ENCODE results near the gene TMC4. TPM values are rescaled to one million over a fixed set of nuclear protein-coding genes. Genes with fewer than 3 reads are reported as not detected.
A peak's percentile ranks its signal among the peaks of the same experiment; 100 is the strongest.

Gene TMC4
- polyA plus RNA-seq, 1 of the 3 experiments (the other 2 are of a cell fraction), result 2.8 TPM

DNA sequence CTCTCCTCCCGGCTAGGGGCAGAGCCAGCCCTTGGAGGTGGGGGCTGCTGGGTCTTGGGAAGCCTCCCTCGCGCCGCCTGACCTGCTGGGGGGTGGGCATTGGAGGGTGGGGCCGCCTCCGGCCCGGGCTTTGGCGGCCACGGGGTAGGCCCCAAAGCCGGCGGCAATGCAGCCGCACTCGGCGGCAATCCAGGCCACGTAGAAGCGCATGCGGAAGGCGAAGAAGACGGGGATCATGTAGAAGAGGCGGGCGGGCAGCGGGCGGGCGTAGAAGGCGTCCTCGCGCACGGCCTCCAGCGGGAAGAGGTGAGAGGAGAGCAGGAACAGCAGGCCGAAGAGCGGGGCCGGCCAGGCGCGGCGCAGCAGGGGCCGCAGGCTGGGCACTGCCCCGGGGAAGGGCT, 7.7 kb upstream of the TMC4 start (continued):
- TF ChIP-seq, protein P1, sequence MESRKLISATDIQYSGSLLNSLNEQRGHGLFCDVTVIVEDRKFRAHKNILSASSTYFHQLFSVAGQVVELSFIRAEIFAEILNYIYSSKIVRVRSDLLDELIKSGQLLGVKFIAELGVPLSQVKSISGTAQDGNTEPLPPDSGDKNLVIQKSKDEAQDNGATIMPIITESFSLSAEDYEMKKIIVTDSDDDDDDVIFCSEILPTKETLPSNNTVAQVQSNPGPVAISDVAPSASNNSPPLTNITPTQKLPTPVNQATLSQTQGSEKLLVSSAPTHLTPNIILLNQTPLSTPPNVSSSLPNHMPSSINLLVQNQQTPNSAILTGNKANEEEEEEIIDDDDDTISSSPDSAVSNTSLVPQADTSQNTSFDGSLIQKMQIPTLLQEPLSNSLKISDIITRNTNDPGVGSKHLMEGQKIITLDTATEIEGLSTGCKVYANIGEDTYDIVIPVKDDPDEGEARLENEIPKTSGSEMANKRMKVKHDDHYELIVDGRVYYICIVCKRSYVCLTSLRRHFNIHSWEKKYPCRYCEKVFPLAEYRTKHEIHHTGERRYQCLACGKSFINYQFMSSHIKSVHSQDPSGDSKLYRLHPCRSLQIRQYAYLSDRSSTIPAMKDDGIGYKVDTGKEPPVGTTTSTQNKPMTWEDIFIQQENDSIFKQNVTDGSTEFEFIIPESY (IDR thresholded peaks at IDR 0.05; ENCODE audit: borderline replicate concordance, low read depth), result no peak
- TF ChIP-seq, protein P2, sequence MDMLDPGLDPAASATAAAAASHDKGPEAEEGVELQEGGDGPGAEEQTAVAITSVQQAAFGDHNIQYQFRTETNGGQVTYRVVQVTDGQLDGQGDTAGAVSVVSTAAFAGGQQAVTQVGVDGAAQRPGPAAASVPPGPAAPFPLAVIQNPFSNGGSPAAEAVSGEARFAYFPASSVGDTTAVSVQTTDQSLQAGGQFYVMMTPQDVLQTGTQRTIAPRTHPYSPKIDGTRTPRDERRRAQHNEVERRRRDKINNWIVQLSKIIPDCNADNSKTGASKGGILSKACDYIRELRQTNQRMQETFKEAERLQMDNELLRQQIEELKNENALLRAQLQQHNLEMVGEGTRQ (IDR thresholded peaks at IDR 0.05; ENCODE audit: borderline replicate concordance, low read depth, low read length), result no peak
- no peak for TF ChIP-seq NRF1 (IDR thresholded peaks at IDR 0.05; ENCODE audit: low read depth, low read length)
- TF ChIP-seq FOXJ3 (CRISPR knock-in tag; IDR thresholded peaks at IDR 0.05), result no peak
- TF ChIP-seq RCOR1 (IDR thresholded peaks at IDR 0.05; ENCODE audit: low read length), result no peak
- TF ChIP-seq CHD2 (IDR thresholded peaks at IDR 0.05; ENCODE audit: low read length, partially characterized antibody), result no peak
- no peak for TF ChIP-seq FOXM1 (IDR thresholded peaks at IDR 0.05; ENCODE audit: low read depth)
- TF ChIP-seq TAF1 (IDR thresholded peaks at IDR 0.05; ENCODE audit: borderline replicate concordance, low read depth, low read length), result no peak
- TF ChIP-seq, protein P3, sequence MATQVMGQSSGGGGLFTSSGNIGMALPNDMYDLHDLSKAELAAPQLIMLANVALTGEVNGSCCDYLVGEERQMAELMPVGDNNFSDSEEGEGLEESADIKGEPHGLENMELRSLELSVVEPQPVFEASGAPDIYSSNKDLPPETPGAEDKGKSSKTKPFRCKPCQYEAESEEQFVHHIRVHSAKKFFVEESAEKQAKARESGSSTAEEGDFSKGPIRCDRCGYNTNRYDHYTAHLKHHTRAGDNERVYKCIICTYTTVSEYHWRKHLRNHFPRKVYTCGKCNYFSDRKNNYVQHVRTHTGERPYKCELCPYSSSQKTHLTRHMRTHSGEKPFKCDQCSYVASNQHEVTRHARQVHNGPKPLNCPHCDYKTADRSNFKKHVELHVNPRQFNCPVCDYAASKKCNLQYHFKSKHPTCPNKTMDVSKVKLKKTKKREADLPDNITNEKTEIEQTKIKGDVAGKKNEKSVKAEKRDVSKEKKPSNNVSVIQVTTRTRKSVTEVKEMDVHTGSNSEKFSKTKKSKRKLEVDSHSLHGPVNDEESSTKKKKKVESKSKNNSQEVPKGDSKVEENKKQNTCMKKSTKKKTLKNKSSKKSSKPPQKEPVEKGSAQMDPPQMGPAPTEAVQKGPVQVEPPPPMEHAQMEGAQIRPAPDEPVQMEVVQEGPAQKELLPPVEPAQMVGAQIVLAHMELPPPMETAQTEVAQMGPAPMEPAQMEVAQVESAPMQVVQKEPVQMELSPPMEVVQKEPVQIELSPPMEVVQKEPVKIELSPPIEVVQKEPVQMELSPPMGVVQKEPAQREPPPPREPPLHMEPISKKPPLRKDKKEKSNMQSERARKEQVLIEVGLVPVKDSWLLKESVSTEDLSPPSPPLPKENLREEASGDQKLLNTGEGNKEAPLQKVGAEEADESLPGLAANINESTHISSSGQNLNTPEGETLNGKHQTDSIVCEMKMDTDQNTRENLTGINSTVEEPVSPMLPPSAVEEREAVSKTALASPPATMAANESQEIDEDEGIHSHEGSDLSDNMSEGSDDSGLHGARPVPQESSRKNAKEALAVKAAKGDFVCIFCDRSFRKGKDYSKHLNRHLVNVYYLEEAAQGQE (IDR thresholded peaks at IDR 0.05; ENCODE audit: low read depth, low read length), result no peak

DNA sequence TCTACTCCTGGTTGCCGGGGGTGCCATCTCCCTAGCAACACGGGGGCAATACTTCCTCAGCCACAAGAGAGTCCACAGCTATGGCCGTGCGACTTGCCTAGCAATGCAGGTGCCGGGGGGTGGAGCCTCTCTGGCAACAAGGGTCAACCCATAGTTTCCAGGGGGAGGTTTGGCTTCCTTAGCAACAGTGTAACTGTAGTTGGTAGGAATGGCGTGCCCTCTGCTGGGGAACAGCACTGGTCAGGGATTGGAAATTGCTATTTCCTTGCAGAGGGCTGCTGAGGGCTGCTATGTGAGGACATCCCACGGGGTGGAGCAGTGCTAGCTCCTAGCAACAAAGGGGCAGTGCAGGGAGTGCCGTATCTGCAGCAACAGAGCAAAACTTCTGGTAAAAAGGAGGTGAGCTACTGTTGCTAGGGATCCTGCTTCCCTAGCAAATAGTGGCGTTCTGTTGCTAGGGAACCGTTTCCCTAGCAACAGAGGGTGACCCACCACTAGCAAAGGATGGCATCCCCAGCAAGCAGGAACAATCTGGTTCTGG, 7.0 kb upstream of the TMC4 start:
- H3K4me2 ChIP-seq, result no peak overlapping the region
- peaks cover 8% of the 10 kb centered on the region; the same call in 1 of the 2 replicates for H3K79me2 ChIP-seq (ENCODE audit: insufficient read depth)
- H4K20me1 ChIP-seq (ENCODE audit: insufficient read depth), result peaks cover 5% of the 10 kb centered on the region; the same call in 1 of the 2 replicates
- ChIA-PET POLR2A (no interaction called here), CTCF (interaction anchor here (1.6 to 3.5 kb wide), 2 partner anchors 9 to 12 kb away, joined by 4 to 12 read pairs; no protein-coding TSS in a partner anchor)
- no peak overlapping the region for H3K27ac ChIP-seq (ENCODE audit: low read depth in 2 of 2, low read length in 1 of 2)
- peaks cover 28 to 33% of the 10 kb centered on the region in 2 experiments for H3K36me3 ChIP-seq (replicated peaks in 1 of 2; ENCODE audit: control insufficient read depth in 1 of 2, insufficient read depth in 2 of 2, low read length in 1 of 2)
- peak; percentile 66 for DNase-seq
- no peaks in the 10 kb centered on the region for H3K9me3 ChIP-seq
- H3K9me2 ChIP-seq, result no peaks in the 10 kb centered on the region
- peaks cover 3% of the 10 kb centered on the region for H3F3A ChIP-seq (replicated peaks; ENCODE audit: insufficient read depth)
- no peak overlapping the region for H2AFZ ChIP-seq (ENCODE audit: low read depth)
- no peaks in the 10 kb centered on the region for H3K27me3 ChIP-seq (ENCODE audit: insufficient read depth)
- WGBS (ENCODE audit: low lambda C conversion rate), result 72% methylated on average over 10 of the region's 10 CpGs
- peaks cover 0 to 9% of the 10 kb centered on the region in 2 experiments; a peak in 1 of 4 replicates for H3K4me1 ChIP-seq (ENCODE audit: control insufficient read depth in 1 of 2, insufficient read depth in 2 of 2, low read depth in 1 of 2, low read length in 1 of 2)
- peak overlapping the region in 1 of 2 experiments; percentile 49; a peak in 1 of 4 replicates for H3K4me3 ChIP-seq (ENCODE audit: low read depth in 2 of 2, low read length in 1 of 2)
- TF ChIP-seq RAD21 (IDR thresholded peaks at IDR 0.05; ENCODE audit: low read length), result peak; percentile 32; the same call in 1 of the 2 replicates
- TF ChIP-seq SMC3 (IDR thresholded peaks at IDR 0.05; ENCODE audit: low read depth, low read length), result peak; percentile 18; the same call in 1 of the 2 replicates
- no peak for TF ChIP-seq RFX5 (IDR thresholded peaks at IDR 0.05; ENCODE audit: low read length)
- TF ChIP-seq CHD2 (IDR thresholded peaks at IDR 0.05; ENCODE audit: low read length, partially characterized antibody), result no peak
- TF ChIP-seq NFIC (IDR thresholded peaks at IDR 0.05; ENCODE audit: borderline replicate concordance), result no peak
- TF ChIP-seq TEAD4 (IDR thresholded peaks at IDR 0.05; ENCODE audit: borderline replicate concordance, insufficient read depth), result no peak
- TF ChIP-seq, protein P4, sequence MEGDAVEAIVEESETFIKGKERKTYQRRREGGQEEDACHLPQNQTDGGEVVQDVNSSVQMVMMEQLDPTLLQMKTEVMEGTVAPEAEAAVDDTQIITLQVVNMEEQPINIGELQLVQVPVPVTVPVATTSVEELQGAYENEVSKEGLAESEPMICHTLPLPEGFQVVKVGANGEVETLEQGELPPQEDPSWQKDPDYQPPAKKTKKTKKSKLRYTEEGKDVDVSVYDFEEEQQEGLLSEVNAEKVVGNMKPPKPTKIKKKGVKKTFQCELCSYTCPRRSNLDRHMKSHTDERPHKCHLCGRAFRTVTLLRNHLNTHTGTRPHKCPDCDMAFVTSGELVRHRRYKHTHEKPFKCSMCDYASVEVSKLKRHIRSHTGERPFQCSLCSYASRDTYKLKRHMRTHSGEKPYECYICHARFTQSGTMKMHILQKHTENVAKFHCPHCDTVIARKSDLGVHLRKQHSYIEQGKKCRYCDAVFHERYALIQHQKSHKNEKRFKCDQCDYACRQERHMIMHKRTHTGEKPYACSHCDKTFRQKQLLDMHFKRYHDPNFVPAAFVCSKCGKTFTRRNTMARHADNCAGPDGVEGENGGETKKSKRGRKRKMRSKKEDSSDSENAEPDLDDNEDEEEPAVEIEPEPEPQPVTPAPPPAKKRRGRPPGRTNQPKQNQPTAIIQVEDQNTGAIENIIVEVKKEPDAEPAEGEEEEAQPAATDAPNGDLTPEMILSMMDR (IDR thresholded peaks at IDR 0.05), result peak; percentile 34; the same call in 1 of the 2 replicates
- no peak overlapping the region for H3K9ac ChIP-seq

Data from SK-N-SH (cell line).